ENCODE data around the gene TARS3.

TARS3 gene

GRCh38 chr15:101684384-101684783 is 39.9 kb downstream of the TARS3 start:
- no peak overlapping the region for H3K27ac ChIP-seq
- TF ChIP-seq ZFX (IDR thresholded peaks at IDR 0.05; ENCODE audit: borderline replicate concordance) = no peak
- TF ChIP-seq CTCF (IDR thresholded peaks at IDR 0.05) = no peak

GRCh38 chr15:101679806-101680205 is 44.5 kb downstream of the TARS3 start:
- no peak for TF ChIP-seq CTCF (IDR thresholded peaks at IDR 0.05)
- TF ChIP-seq ZFX (IDR thresholded peaks at IDR 0.05; ENCODE audit: borderline replicate concordance) = no peak
- no peak overlapping the region for H3K27ac ChIP-seq

- TF ChIP-seq CTCF (IDR thresholded peaks at IDR 0.05) = no peak
- H3K27ac ChIP-seq = no peak overlapping the region
Measured at GRCh38 chr15:101676921-101677329, 47.3 kb downstream of the TARS3 start.

GRCh38 chr15:101675796-101676582 is 48.3 kb downstream of the TARS3 start:
- no peak for TF ChIP-seq CTCF (IDR thresholded peaks at IDR 0.05)
- TF ChIP-seq ZFX (IDR thresholded peaks at IDR 0.05; ENCODE audit: borderline replicate concordance) = no peak
- H3K27ac ChIP-seq = no peak overlapping the region

GRCh38 chr15:101675015-101675414 is 49.3 kb downstream of the TARS3 start:
- TF ChIP-seq ZFX (IDR thresholded peaks at IDR 0.05; ENCODE audit: borderline replicate concordance) (no peak), CTCF (IDR thresholded peaks at IDR 0.05) (no peak)
- H3K27ac ChIP-seq = no peak overlapping the region

GRCh38 chr15:101672298-101672697 is 52.0 kb downstream of the TARS3 start:
- TF ChIP-seq ZFX (IDR thresholded peaks at IDR 0.05; ENCODE audit: borderline replicate concordance) (no peak), CTCF (IDR thresholded peaks at IDR 0.05) (no peak)
- no peak overlapping the region for H3K27ac ChIP-seq

GRCh38 chr15:101669744-101670143 is 54.5 kb downstream of the TARS3 start:
- no peak overlapping the region for H3K27ac ChIP-seq
- no peak for TF ChIP-seq ZFX (IDR thresholded peaks at IDR 0.05; ENCODE audit: borderline replicate concordance)
- no peak for TF ChIP-seq CTCF (IDR thresholded peaks at IDR 0.05)

All from 22Rv1 (cell line).